Measurements from ENCODE around the gene SHISA6.

SHISA6 gene

GRCh38 chr17:11538366-11538765 is 297.4 kb downstream of the SHISA6 start:
- DNase-seq (ENCODE audit: low read depth in 2 of 2), result no peak

- DNase-seq (ENCODE audit: low read depth in 2 of 2), result no peak
Measured at GRCh38 chr17:11539637-11540036, 298.6 kb downstream of the SHISA6 start.

GRCh38 chr17:11545002-11545401 is 304.0 kb downstream of the SHISA6 start:
- no peak for DNase-seq (ENCODE audit: low read depth in 2 of 2)

GRCh38 chr17:11545696-11546095 is 304.7 kb downstream of the SHISA6 start:
- no peak for DNase-seq (ENCODE audit: low read depth in 2 of 2)

- DNase-seq (ENCODE audit: low read depth in 2 of 2), result no peak
Measured at GRCh38 chr17:11547853-11548252, 306.8 kb downstream of the SHISA6 start.

- DNase-seq (ENCODE audit: low read depth in 2 of 2), result no peak
Measured at GRCh38 chr17:11548398-11548797, 307.4 kb downstream of the SHISA6 start.

GRCh38 chr17:11550431-11550830 is 309.4 kb downstream of the SHISA6 start:
- no peak for DNase-seq (ENCODE audit: low read depth in 2 of 2)

- no peak for DNase-seq (ENCODE audit: low read depth in 2 of 2)
Measured at GRCh38 chr17:11551442-11551841, 310.4 kb downstream of the SHISA6 start.

- DNase-seq (ENCODE audit: low read depth in 2 of 2), result no peak
Measured at GRCh38 chr17:11553135-11553534, 312.1 kb downstream of the SHISA6 start.

GRCh38 chr17:11554042-11554441 is 313.0 kb downstream of the SHISA6 start:
- no peak for DNase-seq (ENCODE audit: low read depth in 2 of 2)

GRCh38 chr17:11554542-11554941 is 313.5 kb downstream of the SHISA6 start:
- no peak for DNase-seq (ENCODE audit: low read depth in 2 of 2)

- no peak for DNase-seq (ENCODE audit: low read depth in 2 of 2)
Measured at GRCh38 chr17:11555530-11555929, 314.5 kb downstream of the SHISA6 start.

GRCh38 chr17:11557727-11558452 is 316.9 kb downstream of the SHISA6 start:
- DNase-seq (ENCODE audit: low read depth in 2 of 2), result no peak

GRCh38 chr17:11558681-11559234 is 317.7 kb downstream of the SHISA6 start:
- no peak for DNase-seq (ENCODE audit: low read depth in 2 of 2)

GRCh38 chr17:11559601-11560000 is 318.6 kb downstream of the SHISA6 start:
- no peak for DNase-seq (ENCODE audit: low read depth in 2 of 2)

GRCh38 chr17:11561281-11561680 is 320.3 kb downstream of the SHISA6 start:
- DNase-seq (ENCODE audit: low read depth in 2 of 2), result no peak

GRCh38 chr17:11561702-11562101 is 320.7 kb downstream of the SHISA6 start:
- DNase-seq (ENCODE audit: low read depth in 2 of 2), result no peak

- no peak for DNase-seq (ENCODE audit: low read depth in 2 of 2)
Measured at GRCh38 chr17:11564589-11565380, 323.8 kb downstream of the SHISA6 start.

- DNase-seq (ENCODE audit: low read depth in 2 of 2), result no peak
Measured at GRCh38 chr17:11565591-11565990, 324.6 kb downstream of the SHISA6 start.

- DNase-seq (ENCODE audit: low read depth in 2 of 2), result no peak
Measured at GRCh38 chr17:11578998-11579397, 338.0 kb downstream of the SHISA6 start.

GRCh38 chr17:11580677-11581076 is 339.7 kb downstream of the SHISA6 start:
- no peak for DNase-seq (ENCODE audit: low read depth in 2 of 2)

GRCh38 chr17:11582217-11582616 is 341.2 kb downstream of the SHISA6 start:
- no peak for DNase-seq (ENCODE audit: low read depth in 2 of 2)

Measured in fibroblast of skin of left quadriceps (primary cell).